ENCODE measurements around the gene CDHR3.
A peak's percentile ranks its signal among the peaks of the same experiment; 100 is the strongest.

CDHR3 gene

DNA sequence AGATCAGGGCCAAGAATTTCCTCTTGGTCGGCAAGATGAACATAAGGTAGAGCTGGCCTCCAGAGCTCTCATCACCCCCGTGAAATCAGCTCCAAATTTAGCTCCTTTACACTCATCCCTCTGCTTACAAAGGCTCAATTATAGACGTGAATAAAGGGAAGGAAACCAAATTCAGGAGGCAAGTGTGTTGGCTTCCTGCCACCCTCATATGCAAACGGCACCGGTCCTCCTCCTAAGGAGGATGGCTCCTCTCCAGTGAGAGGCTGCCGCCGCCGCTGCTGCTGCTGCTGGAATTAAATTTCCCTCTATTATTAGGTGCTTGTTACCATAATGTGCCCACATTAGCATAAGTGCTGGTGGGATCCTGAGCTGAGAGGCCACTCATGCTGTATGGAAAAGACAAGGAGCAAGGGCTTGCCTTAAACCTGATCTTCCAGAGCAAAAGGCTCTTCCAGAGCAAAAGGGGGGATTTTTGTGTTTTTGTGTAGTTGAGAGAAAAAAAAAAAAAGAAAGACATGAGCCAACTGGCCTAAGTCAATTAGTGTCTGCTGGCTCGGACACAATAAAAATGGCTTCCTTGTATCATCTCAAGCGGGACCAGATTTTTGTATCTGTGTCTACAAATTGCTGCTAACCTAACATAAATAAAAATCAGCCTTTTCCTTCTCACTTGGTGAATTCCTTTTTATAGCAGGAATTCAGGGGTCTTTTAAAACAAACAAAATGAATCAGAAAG lies 68.4 kb downstream of the CDHR3 start:
- no peak for DNase-seq

DNA sequence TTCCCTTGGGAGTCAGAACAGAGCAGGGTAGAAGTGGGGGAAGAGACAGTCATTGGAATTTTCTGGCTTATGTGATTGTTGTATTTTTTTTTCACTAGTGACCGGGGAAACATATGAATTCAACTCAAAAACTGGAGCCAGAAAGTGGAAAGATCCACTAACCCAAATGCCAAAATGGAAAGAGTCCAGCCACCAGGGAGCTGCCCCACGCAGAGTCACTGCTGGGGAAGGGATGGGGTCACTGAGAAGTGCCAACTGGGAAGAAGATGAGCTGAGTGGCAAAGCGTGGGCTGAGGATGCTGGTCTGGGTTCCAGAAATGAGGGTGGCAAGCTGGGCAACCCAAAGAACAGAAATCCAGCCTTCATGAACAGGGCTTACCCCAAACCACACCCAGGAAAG lies 69.2 kb downstream of the CDHR3 start:
- DNase-seq = no peak

DNA sequence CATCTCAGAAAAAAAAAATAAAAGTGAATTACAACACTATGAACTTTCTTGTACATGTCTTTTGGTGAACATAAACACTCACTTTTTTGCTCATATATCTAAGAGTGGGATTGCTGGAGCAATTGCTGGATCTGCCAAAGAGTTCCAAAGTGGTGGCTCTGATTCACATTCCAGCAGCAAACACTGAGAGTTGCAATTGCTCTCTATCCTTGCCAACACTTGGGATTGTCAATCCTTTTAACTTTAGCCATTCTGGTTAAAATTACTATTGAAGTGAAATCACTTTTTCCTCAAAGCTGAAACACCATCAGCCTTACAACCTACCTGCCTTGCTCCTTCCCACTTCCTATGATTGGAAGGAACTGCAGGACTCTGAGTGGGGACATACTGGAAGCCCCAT lies 70.7 kb downstream of the CDHR3 start:
- no peak for DNase-seq

DNA sequence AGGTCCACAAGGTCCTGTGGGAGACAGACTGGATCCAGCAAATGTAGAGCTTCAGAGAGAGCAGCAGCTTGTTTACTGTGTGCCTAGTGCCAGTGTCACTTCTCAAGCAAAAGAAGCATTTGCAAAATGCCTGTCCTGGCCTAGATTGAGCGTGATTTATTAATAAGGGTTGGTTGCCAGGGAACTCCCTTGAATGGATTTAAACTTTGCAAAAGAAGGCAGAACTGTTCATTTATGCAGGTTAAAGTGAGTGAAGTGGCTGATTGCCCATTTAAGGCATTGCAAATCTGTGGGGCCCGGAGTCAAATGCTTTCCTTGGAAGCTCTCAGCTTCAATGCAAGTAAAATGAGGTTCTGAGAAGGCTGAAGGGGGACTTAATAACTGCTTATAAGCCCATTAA lies 71.3 kb downstream of the CDHR3 start:
- no peak for DNase-seq

DNA sequence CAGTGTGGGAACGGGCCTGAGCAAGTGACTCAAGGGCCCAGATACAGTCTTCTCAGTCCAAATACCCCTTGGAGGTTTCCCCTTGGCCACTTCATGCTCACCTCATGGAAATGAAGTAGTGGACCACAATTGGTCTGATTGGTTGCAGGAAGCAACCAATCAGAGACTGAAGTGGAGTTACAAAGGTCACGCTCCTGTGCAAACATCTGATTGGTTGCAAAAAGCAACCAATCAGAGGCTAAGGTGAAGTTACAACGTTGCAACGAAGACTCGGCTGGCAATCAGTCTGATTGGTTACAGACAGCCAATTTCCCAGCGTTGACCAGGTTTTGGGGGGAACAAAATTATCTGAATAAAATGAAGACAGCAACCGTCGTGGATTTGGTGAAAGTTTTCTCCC lies 72.5 kb downstream of the CDHR3 start:
- no peak for DNase-seq

DNA sequence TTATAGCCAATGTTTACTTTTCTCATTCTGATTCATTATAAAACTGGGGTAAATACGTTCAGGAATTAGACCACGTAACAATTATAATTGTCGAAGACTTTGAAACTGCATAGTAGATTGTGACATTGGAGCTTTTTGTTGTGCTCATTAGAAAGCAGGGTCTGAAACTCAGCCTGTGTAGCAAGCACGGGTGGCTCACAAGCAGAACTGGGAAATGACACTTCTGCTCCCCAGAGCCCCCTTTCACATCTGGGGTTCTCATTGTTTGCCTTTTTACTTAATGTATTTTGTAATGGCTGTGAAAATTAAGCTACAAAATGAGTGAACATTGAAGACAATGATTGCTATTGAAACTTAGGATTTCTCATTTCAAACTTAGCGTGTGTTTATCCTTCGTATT lies 72.9 kb downstream of the CDHR3 start:
- DNase-seq = no peak

DNA sequence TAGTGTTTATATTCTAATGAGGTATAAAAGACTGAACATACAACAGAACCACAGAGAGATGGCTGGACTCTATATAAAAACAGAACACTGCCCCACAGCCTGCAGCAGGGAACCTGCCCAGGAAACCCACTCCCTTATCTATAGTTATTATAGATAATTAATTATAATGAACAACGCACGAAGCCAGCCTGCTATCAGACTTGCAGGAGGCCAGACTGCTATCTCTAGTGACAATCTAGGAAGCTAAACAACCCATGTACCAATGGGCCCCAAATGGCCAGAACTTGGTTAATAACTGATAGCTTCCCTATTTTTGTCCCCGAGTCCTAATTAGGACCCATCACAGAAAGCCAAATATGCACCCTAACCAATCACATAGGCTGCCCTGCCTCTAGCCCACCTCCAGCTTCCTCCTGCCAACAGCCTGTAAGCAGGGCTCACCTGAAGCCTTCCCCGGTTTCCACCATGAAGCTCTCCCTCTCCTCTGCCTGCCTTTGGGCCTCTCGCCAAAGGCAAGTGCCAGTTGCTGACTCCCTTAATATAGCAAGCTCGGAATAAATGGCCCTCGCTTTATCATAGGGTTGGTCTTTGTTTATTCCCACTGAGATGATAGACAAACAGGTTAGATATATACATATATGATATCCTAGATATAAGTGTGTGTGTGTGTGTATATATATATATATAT lies 74.6 kb downstream of the CDHR3 start:
- no peak for DNase-seq

DNA sequence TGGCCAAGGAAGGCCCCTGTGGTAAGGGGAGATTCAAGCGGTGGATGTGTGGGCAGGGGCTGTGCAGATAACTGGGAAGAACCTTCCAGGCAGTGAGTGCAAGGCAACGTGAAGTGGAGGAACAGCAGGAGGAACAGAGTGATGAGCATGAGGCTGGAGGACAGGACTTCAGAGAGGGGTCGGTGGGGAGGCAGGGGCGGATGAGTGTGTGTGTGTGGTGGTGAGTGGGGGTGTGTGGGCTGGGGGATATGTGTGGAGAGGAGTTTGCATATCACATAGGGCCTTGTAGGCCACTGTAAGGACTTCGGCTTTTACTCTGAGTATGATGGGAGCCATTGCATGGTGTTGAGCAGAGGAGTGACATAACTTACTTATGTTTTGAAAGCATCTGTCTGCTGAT lies 75.2 kb downstream of the CDHR3 start:
- no peak for DNase-seq

DNA sequence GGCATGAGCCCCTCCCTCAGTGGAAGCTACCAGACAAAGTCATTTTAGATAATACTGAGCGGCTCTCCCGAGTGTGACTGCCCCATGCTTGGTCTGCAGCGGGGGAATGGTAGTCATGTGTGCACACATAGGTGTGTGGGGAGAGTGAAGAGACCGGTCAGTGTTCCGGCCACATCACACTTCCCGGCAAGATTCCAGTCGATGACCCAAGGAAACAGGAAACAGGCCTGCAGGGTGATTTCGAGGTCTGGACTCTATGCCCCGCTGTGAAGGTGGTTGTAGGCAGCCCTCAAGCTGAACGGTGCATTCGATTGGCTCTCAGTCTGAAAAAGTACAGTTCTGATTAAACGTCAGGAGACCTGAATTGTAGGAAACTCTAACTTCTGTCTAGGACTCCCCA lies 75.9 kb downstream of the CDHR3 start:
- DNase-seq = no peak

DNA sequence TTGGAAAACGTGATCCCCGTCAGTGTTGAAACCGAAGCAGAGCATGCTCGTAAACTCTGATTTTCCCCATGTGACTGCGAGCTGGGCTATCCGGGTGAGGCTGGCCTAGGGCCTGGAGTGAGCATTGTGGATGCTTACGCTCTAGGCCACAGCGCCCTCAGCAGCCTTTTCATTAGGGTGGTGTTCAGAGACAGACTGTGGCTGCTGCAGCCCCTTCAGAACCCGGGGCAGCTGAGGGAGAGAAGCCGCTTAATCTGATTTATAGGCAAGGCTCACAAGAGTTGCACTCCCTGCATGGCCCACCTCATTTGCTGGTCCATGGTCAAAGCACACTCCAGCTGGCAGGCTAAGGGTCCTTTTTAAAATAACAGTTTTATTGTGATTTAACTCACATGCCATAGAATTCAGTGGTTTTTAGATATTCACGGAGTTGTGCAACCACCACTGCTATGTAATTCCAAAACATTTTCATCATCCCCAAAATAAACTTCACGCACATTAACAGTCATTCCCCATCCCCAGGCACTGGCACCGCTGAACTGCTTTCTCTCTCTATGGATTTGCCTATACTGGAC lies 76.5 kb downstream of the CDHR3 start:
- peak; percentile 90 for DNase-seq

DNA sequence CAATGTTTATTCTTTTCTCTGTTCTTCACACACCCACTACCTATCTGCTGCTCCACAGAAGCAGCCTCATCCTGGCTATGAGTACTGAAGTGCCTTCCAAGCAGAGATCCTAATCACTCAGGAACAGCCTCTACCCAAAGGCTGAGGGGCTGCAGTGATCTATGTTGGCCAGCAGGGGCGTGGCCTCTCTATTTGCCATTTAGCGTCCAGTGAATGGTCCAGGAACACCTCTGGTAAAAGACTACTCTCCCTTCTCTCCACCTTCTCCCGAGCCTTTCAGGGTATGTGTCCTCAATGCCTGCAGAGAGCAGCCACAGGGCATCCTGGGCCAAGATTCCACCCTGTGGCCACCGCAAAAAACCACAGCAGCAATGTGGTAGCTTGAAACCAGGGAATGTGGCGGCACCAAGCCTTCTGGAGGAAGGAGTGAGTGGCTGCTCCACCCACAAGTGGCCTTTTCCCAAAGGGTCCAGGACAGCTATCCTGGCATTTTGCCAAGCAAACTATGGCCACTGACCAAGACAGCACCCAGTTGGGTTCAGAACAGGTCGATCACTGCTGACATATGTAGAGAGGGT lies 78.2 kb downstream of the CDHR3 start:
- DNase-seq = peak; percentile 32

DNA sequence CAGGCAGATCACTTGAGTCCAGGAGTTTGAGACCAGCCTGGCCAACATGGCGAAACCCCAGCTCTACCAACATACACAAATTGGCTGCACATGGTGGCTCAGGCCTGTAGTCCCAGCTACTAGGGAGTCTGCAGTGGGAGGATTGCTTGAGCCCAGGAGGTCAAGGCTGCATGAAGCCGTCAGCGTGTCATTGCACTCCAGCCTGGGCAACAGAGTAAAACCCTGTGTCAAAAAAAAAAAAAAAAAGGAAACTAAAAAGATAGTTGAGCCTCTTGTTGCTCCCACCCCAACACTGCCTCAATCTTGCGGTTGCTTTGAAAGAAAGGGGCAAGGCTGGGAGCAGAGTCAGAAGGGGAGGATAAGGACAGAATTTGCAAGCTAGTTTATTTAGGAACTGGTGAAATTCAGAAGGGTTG lies 79.1 kb downstream of the CDHR3 start:
- DNase-seq = no peak

DNA sequence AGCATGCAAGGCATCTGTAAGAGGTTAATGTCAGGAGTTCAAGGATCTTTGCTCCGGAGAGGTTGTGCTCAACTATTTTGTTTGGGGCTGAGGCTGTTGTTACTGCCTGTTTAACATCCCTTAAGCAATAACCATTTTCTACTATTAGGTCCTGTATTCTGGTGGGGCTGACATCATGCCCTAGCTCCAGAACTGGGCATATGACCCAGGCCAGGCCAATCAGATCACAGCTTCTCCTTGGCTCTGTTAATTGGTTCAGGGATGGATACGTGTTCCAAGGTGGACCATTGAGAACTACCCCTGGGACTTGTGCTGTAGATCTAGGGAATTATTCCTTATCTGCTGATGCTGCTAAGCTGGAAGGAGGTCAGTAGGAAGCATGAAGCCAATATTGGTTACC lies 82.1 kb downstream of the CDHR3 start:
- DNase-seq = no peak

DNA sequence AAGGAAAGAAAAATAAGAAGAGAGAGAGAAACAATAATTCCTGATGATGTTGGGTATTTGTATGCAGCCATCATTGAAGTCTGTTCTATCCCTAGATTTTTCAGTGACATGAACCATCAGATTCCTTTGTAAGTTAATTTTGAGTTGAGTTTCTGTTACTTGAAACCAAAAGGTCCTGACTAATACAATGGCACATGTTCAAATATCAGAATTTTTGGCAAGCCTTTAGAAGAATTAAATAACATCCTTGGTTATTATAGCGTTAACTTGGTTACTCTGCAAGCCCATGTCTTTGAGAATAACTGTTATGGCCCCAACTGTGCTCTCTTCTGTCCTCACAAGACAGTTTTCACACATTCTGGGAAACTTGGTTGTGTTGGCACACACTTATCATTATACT lies 82.5 kb downstream of the CDHR3 start:
- peak; percentile 69 for DNase-seq

DNA sequence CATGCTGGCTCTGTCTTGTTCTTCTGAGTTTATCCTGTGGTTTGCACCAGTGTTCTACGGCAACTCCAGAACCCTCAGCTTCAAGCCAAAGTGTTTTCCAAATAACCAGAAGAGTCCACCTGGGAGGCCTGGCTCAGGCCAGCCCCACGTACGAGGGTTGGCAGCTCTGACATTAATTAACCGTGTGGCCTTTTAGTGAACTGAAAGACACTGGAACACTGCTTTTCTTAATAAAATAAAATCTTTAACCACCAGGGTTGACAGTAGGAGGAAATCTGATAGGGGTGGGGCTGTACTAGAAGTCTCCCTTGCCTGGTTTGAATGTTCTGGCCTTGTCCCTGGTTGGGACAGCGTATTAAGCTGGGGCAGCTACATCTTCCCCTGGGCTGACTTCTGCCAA lies 84.1 kb downstream of the CDHR3 start:
- no peak for DNase-seq

DNA sequence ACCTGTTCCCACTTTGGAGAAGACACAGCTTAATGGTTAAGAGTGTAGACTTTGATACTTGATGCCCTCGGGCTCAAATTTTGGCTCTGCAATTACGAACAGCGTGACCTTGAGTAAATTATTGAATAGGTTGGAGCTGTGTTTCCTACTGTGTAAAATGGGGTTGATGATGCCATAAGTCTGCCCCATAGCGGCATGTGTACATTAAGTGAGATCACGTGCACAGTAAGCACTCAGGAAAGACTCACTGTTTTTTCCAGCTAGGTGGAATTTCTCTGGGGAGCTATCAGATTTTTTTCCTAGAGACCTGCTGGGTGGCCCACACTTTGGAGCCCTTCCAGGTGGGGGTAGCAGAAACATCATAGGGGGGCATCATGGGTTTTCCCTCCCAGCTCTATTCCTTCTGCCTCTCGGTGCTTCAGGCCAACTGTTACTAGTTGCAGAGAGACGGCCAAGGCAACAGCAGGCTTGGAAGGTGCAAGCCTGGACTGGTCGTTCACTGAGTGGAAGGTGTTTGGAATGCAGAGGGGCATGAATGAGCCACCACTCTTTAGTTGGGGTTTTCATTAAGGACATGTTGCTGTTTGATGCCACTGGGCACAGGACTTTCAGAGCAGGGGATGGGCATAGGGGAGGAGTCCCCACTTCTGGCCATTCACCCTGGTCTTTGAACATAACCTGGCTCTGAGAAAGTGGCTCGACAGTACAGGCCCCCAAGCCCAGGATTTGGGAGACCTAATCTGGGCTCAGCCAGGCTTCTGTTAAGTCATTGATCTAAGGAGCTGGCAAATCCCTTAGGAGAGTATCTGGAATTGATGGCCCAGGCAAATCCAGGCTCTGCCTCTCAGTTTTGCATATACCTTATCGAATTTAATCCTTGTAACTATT lies 85.0 kb downstream of the CDHR3 start:
- DNase-seq = no peak

DNA sequence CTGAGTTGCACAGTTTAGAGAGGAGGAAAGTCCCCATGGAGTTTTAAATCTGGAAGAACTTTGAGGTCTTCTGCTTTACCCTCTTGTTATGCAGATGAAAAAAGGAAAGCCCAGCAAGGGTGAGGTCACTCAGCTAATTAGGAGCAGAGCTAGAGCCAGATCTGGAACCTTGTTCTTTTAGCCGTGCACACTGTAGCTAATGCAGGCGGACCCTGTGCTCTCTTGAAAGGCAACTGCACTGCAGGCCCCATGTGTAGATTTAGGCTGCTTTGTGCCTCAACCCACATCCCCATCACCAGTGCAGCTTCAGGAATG lies 85.6 kb downstream of the CDHR3 start:
- no peak for DNase-seq

DNA sequence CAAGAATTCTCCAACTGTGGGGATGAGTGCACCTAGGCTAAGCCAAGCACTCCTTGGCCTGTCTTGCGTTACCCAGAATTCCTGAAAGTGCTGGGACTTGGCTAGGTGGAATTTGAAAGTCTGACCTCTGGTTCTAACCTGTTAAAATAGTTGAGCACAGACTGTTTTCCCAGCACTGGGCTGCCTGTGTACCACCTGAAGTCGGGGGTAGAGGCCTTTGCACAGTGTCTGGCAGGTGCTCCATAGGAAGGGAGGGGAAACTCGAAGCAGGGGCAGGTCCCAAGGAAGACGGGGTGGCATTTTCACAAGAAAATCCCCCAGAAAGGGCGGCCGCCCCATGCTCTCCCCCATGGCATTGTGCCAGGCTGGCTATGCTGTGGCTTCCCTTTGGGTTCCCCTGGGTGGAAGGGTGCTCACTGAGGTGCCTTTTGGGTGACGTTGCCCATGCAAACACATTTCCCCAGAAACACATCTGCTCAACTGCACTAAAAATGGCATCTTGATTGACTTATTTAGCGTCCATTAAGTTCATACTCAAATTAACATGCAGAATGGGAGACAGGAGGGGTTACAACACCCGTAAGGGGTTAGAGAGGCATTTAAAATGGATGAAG lies 86.2 kb downstream of the CDHR3 start:
- DNase-seq = no peak

DNA sequence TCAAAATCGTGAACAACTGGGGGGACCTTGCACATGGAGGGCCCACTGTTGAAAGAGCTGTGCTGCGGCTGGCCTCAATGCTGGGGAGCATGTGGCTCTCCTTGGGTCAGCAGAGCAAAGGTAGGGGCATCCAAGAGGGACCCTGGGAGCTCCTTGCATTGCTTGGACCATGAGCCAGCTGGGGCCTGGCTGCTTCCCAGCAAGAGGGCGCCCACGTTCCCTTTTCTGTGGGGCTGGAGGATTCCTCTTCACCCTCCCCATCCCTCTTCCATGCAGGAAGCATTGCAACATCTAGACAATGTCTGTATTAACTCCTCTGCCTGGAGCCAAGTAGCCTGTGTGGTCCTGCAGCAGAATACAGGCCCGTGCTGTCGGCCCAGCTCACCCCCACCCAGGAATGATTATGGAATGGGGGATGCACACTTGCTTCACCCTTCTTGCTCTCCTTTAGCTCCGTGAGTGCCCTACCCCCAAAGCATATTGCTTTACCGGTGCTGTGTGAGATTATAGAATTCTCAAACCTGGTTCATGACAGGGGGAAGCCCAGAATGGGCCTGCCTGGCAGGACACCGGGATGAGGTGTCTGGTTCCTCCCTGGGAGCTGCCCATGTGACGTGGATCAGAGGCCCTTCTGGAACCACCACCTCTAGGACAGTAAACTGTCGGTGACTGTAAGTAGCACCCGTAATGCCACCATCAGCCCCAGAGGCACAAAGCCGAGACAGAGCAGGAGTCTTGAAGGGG lies 87.1 kb downstream of the CDHR3 start:
- peak; percentile 81 for DNase-seq

DNA sequence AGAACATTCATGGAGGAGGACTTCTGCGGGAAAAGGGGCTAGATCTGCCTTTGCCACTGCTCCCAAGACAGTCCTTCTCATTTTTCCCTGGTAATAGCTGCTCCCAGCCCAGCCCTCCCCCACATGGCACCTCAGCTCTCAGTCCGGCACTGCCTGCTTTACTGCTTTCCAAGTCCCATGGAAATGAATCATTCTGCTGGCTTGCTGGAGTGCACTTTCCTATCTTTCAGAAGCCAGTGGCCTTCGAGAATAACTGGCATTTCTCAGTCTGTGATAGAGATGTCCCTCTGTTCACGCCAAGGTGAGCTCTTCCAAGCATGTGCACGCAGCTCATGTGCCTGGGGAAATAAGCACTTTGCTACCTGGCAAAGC lies 87.7 kb downstream of the CDHR3 start:
- DNase-seq = peak; percentile 61

DNA sequence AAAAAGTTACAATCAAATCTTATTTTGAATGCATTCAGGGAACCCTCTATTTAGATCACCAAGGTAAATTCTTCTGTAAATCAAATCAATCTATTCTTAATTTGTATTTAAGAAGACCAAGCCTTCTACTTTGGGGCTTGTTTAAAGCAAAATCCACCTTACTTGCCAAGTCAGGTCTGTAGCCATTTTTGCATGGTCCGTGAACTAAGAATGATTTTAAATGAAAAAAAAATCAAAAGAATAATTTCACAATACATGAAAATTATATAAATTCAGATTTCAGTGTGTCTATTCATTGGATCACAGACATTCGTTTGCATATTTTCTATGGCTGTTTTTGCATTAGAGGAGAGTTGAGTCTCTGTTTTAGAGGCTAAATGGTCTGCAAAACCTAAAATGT lies 89.6 kb downstream of the CDHR3 start:
- no peak for DNase-seq

DNA sequence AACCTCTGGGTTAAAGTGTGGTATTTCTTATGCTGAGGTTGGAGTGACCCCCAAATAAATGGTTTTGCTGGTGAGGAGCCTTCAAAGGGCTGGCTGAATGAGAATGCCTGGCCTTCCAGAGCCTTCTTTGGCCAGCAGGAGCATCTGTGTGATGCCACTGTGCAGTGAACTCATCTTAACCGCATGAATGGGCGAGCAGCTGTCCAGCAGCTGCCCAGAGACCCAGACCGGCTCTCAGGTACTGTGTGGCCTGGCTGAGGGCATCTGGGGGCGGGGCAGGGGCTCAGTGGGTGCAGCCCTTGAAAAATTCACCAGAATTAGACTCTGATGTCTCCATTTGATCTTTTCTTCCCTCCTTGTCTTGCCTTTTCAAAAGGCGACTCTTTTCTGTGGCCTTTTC lies 90.0 kb downstream of the CDHR3 start:
- DNase-seq = no peak

All from fibroblast of skin of right quadriceps (primary cell).